ENCODE data around the gene RBBP8NL.

DNA sequence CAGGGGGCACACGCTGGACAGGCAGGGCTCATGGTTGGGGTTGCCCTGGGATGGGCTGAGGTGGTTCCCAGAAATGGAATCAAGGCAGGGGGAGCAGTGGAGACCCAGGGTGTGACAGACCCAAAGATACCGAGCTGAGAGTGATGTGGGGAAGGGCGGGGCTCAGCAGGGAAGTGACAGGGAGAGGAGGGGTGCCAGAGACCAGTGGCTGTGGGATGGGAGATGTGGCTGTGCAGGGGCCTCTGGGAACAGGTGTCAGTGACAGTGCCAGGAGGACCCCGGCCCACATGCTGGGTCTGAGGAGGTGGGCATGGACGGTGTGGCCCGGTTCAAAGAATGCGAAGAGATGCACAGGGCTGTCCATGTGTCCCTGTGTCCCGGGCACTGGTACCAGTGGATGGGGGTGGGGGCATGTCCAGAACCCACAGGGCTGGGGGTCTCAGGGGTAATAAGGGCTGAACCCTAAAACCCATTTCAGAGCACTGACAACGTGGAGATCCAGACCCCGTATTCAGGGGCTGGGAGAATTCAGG lies 21.3 kb downstream of the RBBP8NL start:
- TF ChIP-seq, protein P1, sequence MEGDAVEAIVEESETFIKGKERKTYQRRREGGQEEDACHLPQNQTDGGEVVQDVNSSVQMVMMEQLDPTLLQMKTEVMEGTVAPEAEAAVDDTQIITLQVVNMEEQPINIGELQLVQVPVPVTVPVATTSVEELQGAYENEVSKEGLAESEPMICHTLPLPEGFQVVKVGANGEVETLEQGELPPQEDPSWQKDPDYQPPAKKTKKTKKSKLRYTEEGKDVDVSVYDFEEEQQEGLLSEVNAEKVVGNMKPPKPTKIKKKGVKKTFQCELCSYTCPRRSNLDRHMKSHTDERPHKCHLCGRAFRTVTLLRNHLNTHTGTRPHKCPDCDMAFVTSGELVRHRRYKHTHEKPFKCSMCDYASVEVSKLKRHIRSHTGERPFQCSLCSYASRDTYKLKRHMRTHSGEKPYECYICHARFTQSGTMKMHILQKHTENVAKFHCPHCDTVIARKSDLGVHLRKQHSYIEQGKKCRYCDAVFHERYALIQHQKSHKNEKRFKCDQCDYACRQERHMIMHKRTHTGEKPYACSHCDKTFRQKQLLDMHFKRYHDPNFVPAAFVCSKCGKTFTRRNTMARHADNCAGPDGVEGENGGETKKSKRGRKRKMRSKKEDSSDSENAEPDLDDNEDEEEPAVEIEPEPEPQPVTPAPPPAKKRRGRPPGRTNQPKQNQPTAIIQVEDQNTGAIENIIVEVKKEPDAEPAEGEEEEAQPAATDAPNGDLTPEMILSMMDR (conservative IDR thresholded peaks at IDR 0.05 in 1 of 2, IDR thresholded peaks at IDR 0.05 in 1 of 2; ENCODE audit: extremely low read depth in 1 of 2, insufficient read depth in 1 of 2, low read depth in 1 of 2, low read length in 2 of 2) = no peak
- TF ChIP-seq EZH2 (IDR thresholded peaks at IDR 0.05; ENCODE audit: borderline replicate concordance, low read length) = no peak

Measured in mammary epithelial cell (primary cell).